ENCODE data around the gene BTBD9.

BTBD9 gene

DNA sequence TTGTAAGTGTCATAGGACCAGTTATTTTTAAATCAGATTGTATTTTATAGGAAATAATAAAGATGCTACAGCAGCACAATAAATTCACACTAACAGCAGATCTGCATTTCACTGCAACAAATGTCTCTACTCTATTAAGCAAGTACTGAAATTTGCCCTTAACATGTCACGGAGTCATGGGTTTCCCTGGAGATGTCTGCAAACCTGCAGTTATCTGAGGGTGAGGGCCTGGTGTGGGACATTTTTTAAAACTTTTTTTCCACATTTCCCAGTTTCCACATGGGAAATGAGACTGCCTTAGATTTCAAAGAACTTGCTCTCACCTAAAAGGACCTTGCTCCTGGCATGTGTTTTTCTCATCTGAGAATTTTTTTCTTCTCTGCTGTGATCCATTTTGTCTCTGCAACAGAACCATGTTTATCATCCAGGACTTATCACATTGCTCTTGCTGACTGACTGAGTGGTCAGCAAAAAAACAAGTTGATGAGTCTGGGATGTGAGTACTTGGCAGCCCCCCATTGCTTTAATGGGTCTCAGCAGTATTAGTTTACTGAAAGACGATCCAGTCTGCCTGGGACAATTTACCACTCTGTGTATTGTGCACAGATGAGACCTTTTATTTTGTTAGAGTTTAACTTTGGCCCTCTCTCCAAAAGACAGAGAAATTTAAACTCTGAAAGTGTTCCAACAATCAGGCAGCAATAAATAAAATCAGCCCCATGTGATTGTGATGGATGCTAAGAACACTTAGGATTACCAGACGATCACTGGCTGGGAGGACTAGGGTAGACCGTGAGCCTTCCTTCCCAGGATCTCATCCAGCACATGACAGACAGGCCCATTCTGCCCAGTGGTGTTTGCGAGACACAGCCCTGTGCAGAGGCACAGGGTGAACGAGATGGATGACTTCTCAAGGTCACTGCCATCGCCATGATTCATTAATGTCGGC, 268.8 kb downstream of the BTBD9 start:
- no peak for DNase-seq (ENCODE audit: low read depth)
- H3K4me3 ChIP-seq (replicated peaks; ENCODE audit: low read depth, low read length), result no peak overlapping the region

DNA sequence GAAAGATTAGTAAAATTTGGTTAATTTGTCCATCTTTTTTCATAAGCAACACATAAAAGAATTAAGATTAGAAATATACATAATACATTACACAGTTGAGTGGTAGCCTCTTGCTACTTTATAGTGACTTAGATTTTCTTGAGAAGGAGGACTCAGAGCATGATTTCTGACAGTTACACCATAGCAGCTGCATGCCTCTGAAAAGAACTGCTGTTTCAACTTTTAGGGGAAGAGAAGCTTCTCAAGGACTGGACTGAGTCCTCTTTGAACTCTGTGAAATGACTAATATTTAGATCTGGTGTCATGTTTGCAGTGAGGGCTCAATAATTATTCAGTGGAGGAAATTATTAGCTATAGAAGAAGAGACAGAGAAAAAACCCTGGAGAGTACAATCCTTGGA, 272.5 kb downstream of the BTBD9 start:
- H3K4me3 ChIP-seq (replicated peaks; ENCODE audit: low read depth, low read length), result no peak overlapping the region
- TF ChIP-seq, protein P1, sequence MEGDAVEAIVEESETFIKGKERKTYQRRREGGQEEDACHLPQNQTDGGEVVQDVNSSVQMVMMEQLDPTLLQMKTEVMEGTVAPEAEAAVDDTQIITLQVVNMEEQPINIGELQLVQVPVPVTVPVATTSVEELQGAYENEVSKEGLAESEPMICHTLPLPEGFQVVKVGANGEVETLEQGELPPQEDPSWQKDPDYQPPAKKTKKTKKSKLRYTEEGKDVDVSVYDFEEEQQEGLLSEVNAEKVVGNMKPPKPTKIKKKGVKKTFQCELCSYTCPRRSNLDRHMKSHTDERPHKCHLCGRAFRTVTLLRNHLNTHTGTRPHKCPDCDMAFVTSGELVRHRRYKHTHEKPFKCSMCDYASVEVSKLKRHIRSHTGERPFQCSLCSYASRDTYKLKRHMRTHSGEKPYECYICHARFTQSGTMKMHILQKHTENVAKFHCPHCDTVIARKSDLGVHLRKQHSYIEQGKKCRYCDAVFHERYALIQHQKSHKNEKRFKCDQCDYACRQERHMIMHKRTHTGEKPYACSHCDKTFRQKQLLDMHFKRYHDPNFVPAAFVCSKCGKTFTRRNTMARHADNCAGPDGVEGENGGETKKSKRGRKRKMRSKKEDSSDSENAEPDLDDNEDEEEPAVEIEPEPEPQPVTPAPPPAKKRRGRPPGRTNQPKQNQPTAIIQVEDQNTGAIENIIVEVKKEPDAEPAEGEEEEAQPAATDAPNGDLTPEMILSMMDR (IDR thresholded peaks at IDR 0.05; ENCODE audit: low read length, missing control alignments), result no peak
- no peak for DNase-seq (ENCODE audit: low read depth)

More for the DNA sequence above, 268.8 kb downstream of the BTBD9 start:
- TF ChIP-seq, protein P1 (IDR thresholded peaks at IDR 0.05; ENCODE audit: low read length, missing control alignments), result no peak

DNA sequence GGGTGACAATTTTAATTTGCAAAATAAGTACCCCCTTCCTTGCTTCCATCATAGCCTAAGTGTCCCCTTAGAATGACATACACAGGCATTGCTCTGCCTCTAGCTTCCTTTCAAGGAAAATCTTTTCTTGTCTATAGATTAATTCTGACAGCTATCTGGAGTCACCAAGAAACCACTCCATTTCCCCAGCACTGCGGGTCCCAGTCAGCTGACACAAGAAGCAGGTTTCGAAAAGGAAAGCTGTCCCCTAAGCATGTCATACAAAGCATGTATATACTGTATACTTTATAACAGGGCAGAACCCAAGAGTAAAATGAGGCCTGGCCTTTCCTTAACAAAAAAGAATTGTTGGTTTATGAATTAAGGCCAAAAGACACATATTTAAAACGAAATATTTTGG, 273.5 kb downstream of the BTBD9 start:
- no peak for DNase-seq (ENCODE audit: low read depth)
- TF ChIP-seq, protein P1 (IDR thresholded peaks at IDR 0.05; ENCODE audit: low read length, missing control alignments), result no peak
- H3K4me3 ChIP-seq (replicated peaks; ENCODE audit: low read depth, low read length), result no peak overlapping the region

DNA sequence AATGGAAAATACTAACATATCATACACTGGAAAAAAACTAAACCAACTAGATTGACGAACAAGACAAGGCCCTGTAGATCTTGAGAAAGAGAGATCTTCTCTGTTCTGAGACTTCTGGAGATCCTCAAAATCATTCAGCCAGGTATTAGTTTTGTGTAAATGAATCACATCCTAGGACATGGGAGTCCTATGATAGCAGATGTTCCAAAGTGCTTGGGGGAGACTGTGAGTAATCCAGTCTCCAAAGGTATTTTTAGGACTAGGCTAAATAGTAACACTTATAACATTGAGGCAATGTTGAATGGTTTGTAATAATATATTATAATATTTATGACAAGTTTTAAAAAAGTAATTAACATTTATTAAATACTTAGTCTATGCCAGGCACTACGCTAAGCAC, 275.0 kb downstream of the BTBD9 start:
- TF ChIP-seq, protein P1 (IDR thresholded peaks at IDR 0.05; ENCODE audit: low read length, missing control alignments), result no peak
- no peak overlapping the region for H3K4me3 ChIP-seq (replicated peaks; ENCODE audit: low read depth, low read length)
- no peak for DNase-seq (ENCODE audit: low read depth)

DNA sequence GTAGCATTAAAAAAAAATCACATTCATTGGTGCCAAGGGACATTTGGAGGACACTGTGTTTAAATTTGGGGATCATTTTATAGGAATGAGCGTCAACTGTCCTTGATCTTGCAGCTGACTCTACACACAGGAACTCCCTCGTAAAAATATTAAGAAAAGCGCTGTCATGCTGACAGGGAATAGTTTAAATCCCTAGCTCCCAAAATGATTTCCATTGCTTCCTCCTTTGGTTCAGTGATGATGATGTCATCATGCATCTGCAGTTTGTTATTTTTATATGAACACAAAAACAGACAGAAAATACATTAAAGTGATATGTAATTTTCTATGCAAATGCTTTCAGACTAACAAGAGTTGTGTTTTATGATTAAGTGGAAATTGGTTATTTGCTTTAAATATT, 275.6 kb downstream of the BTBD9 start:
- TF ChIP-seq, protein P1 (IDR thresholded peaks at IDR 0.05; ENCODE audit: low read length, missing control alignments), result no peak
- H3K4me3 ChIP-seq (replicated peaks; ENCODE audit: low read depth, low read length), result no peak overlapping the region
- no peak for DNase-seq (ENCODE audit: low read depth)

DNA sequence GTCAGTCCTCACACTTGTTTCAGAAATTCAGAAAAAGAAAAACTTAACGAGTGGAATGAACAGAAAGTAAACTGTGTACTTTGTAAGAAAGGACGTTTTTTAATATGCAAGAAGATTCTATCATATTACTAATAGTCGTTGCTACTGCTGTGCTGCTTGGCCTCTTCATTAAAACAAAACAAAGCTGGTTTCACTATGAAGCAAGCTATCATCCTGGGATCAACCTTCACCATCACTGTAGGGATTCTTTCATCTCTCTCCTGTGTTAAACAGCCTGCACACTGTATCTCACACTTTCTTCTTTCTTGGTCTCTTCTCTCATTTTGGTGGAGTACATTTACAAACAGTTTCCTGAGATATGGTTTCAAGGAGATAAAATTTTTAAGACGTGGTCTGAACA, 284.2 kb downstream of the BTBD9 start:
- TF ChIP-seq, protein P1 (IDR thresholded peaks at IDR 0.05; ENCODE audit: low read length, missing control alignments), result no peak
- no peak for DNase-seq (ENCODE audit: low read depth)
- no peak overlapping the region for H3K4me3 ChIP-seq (replicated peaks; ENCODE audit: low read depth, low read length)

Data from fibroblast of pulmonary artery (primary cell).